Neutrophil (primary cell): ENCODE results near the gene ADRA1B.

ENCODE experiments used
- H3K27ac ChIP-seq: fragments of 200-600 bp; sonication (generic); 2 replicates; pipeline ENCODE4 v1.5.1; 2016; ENCODE audit warnings: mild to moderate bottlenecking, moderate library complexity
- H3K27me3 ChIP-seq: fragments of 200-600 bp; sonication (generic); 2 replicates; pipeline ENCODE4 v1.6.0; 2016; ENCODE audit warnings: mild to moderate bottlenecking
- H3K36me3 ChIP-seq: fragments of 200-600 bp; sonication (generic); 2 replicates; pipeline ENCODE4 v1.5.1; 2017
- H3K4me1 ChIP-seq, 2 experiments: fragments of 200-600 bp in 1 of 2; sonication (generic) in 1 of 2; 1 replicate in 1 of 2; 2 replicates in 1 of 2; pipeline versions ENCODE4 v1.5.1 to v1.6.1; 2013 to 2016; ENCODE audit warnings: low read depth in 1 of 2, low read length in 1 of 2, mild to moderate bottlenecking in 1 of 2, moderate library complexity in 1 of 2; ENCODE audit not compliant: control insufficient read depth in 1 of 2, insufficient read depth in 1 of 2
- H3K4me3 ChIP-seq, 2 experiments: fragments of 200-600 bp in 1 of 2; sonication (generic) in 1 of 2; 1 replicate in 1 of 2; 2 replicates in 1 of 2; pipeline ENCODE4 v1.5.1; 2013 to 2016; ENCODE audit warnings: low read depth in 1 of 2, low read length in 1 of 2, mild to moderate bottlenecking in 1 of 2, moderate library complexity in 1 of 2
- H3K9me3 ChIP-seq: fragments of 200-600 bp; sonication (generic); 2 replicates; pipeline ENCODE4 v1.5.1; 2016
- TF ChIP-seq, protein P1 (sequence below): fragments of 200-600 bp; sonication (generic); IDR thresholded peaks from 2 replicates; pipeline ENCODE4 v1.5.1; 2016; ENCODE audit warnings: antibody characterized with exemption

Gene ADRA1B

DNA sequence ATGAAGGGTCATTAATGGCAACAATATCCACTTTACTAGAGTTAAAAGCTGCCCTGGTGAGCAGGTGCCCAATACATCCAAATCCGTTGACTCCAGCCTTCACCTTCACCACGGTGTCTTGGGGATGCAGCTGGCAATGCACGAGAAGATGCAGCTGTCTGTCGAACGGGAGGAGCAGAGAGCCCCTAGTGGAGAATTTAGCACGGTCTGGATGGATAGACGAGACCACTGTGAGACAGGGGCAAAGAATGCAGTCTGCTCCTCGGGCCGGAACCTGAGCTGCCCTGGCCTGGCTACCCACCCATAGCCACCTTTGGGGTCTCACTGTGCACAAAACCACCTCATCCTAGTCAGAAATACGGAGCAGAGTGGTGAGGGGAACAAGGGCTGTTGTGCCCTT, 35.1 kb downstream of the ADRA1B start:
- no peak overlapping the region for H3K27ac ChIP-seq
- H3K4me3 ChIP-seq = no peak overlapping the region
- TF ChIP-seq, protein P1, sequence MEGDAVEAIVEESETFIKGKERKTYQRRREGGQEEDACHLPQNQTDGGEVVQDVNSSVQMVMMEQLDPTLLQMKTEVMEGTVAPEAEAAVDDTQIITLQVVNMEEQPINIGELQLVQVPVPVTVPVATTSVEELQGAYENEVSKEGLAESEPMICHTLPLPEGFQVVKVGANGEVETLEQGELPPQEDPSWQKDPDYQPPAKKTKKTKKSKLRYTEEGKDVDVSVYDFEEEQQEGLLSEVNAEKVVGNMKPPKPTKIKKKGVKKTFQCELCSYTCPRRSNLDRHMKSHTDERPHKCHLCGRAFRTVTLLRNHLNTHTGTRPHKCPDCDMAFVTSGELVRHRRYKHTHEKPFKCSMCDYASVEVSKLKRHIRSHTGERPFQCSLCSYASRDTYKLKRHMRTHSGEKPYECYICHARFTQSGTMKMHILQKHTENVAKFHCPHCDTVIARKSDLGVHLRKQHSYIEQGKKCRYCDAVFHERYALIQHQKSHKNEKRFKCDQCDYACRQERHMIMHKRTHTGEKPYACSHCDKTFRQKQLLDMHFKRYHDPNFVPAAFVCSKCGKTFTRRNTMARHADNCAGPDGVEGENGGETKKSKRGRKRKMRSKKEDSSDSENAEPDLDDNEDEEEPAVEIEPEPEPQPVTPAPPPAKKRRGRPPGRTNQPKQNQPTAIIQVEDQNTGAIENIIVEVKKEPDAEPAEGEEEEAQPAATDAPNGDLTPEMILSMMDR = no peak
- no peaks in the 10 kb centered on the region for H3K4me1 ChIP-seq
- H3K36me3 ChIP-seq = no peaks in the 10 kb centered on the region
- no peaks in the 10 kb centered on the region for H3K27me3 ChIP-seq
- H3K9me3 ChIP-seq = no peaks in the 10 kb centered on the region

DNA sequence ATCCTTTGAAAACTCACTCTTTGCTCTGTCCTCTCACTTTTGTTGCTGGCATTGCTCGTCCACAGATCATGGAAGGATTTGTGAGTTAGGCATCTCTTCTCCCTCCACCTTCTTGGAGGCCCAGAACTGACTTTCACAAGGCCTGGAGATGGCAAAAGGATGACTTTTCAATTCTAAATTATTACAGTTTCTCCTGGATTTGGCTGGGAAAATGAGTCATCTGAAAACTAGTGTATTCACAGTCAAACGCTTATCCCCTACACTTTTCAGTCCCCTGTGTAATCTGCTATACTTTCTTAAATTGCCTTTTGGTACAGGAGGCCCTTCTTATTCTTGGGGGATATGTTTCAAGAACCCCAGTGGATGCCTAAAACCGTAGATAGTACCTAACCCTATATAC, 35.6 kb downstream of the ADRA1B start:
- Histone ChIP-seq H3K4me3 (no peak overlapping the region), H3K4me1 (no peaks in the 10 kb centered on the region), H3K36me3 (no peaks in the 10 kb centered on the region), H3K27ac (no peak overlapping the region), H3K27me3 (no peaks in the 10 kb centered on the region), H3K9me3 (no peaks in the 10 kb centered on the region)
- TF ChIP-seq, protein P1 = no peak

DNA sequence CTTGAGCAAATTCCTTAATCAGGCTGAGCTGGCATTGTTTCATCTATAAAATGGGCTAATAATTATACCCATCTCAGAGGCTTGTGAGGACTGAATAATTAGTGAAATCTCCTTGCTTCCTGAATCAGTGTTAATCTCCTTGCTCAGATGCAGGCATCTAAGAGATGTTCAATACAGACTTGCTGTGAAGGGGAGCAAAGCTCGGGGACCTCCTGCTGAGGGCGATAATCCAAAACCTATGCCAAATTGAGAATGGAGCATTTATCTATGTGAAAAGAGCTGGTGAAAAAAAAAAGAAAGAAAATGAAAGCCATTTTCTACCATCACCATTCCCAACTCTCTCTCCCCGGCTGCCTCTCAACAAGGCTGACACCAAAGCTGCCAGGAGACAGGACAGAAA, 37.3 kb downstream of the ADRA1B start:
- Histone ChIP-seq H3K4me1 (no peaks in the 10 kb centered on the region), H3K27me3 (no peaks in the 10 kb centered on the region), H3K9me3 (no peaks in the 10 kb centered on the region), H3K4me3 (no peak overlapping the region), H3K36me3 (no peaks in the 10 kb centered on the region), H3K27ac (no peak overlapping the region)
- TF ChIP-seq, protein P1 = no peak

GRCh38 chr5:159955056-159955624, 38.9 kb downstream of the ADRA1B start:
- no peaks in the 10 kb centered on the region for H3K4me1 ChIP-seq
- no peak overlapping the region for H3K4me3 ChIP-seq
- H3K36me3 ChIP-seq = no peaks in the 10 kb centered on the region
- no peaks in the 10 kb centered on the region for H3K9me3 ChIP-seq
- TF ChIP-seq, protein P1 = no peak
- H3K27ac ChIP-seq = no peak overlapping the region
- H3K27me3 ChIP-seq = no peaks in the 10 kb centered on the region

DNA sequence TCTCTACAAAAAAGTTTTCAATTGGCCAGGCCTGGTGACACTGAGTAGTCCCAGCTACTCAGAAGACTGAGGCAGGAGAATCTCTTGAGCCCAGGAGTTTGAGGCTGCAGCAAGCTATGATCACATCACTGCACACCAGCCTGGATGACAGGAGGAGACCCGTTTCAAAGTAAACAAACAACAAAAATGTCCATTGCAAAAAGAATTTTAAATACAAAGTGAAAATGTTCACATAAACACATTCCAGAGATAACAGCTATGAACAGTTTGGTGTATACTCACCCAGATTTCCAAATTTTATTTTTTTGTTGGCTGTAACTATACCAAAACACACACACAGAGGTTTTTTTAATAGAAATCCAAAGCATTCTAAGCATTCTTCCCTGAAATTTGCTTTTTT, 39.8 kb downstream of the ADRA1B start:
- Histone ChIP-seq H3K36me3 (no peaks in the 10 kb centered on the region), H3K4me3 (no peak overlapping the region), H3K4me1 (no peaks in the 10 kb centered on the region), H3K27ac (no peak overlapping the region), H3K27me3 (no peaks in the 10 kb centered on the region), H3K9me3 (no peaks in the 10 kb centered on the region)
- TF ChIP-seq, protein P1 = no peak
